Measurements from ENCODE around the gene COMMD1. TPM values are rescaled to one million over a fixed set of nuclear protein-coding genes. Genes with fewer than 3 reads are reported as not detected.
"Not testable (repeated sequence)": the region's sequence is repeated elsewhere in the genome, so short reads cannot be mapped to it uniquely, and the experiment has no call there.

COMMD1 gene
- total RNA-seq, 1 experiment from 2014 or later, result 32.4 TPM

GRCh38 chr2:61998426-61998825 lies 93.0 kb downstream of the COMMD1 start:
- no peak for DNase-seq (ENCODE audit: low read depth)
- in situ Hi-C loops (cut with HindIII; ENCODE audit: low pct_unique_long_range_greater_than_20kb, low sequenced_read_pairs), result no loop called here

GRCh38 chr2:62000538-62000937 lies 95.1 kb downstream of the COMMD1 start:
- no peak for DNase-seq (ENCODE audit: low read depth)
- in situ Hi-C loops (cut with HindIII; ENCODE audit: low pct_unique_long_range_greater_than_20kb, low sequenced_read_pairs), result no loop called here

- no peak for DNase-seq (ENCODE audit: low read depth)
- in situ Hi-C loops (cut with HindIII; ENCODE audit: low pct_unique_long_range_greater_than_20kb, low sequenced_read_pairs), result no loop called here
Observed at GRCh38 chr2:62001431-62001830, 96.0 kb downstream of the COMMD1 start.

GRCh38 chr2:62004428-62004827 lies 99.0 kb downstream of the COMMD1 start:
- DNase-seq (ENCODE audit: low read depth); in situ Hi-C loops (cut with HindIII; ENCODE audit: low pct_unique_long_range_greater_than_20kb, low sequenced_read_pairs): not testable (repeated sequence)

- DNase-seq (ENCODE audit: low read depth), result no peak
- in situ Hi-C loops (cut with HindIII; ENCODE audit: low pct_unique_long_range_greater_than_20kb, low sequenced_read_pairs), result no loop called here
Observed at GRCh38 chr2:62007555-62007954, 102.1 kb downstream of the COMMD1 start.

GRCh38 chr2:62010632-62011256 lies 105.3 kb downstream of the COMMD1 start:
- DNase-seq (ENCODE audit: low read depth), result no peak
- in situ Hi-C loops (cut with HindIII; ENCODE audit: low pct_unique_long_range_greater_than_20kb, low sequenced_read_pairs), result no loop called here

GRCh38 chr2:62013641-62014040 lies 108.2 kb downstream of the COMMD1 start:
- in situ Hi-C loops (cut with HindIII; ENCODE audit: low pct_unique_long_range_greater_than_20kb, low sequenced_read_pairs), result no loop called here
- DNase-seq (ENCODE audit: low read depth), result no peak

GRCh38 chr2:62014102-62014501 lies 108.6 kb downstream of the COMMD1 start:
- in situ Hi-C loops (cut with HindIII; ENCODE audit: low pct_unique_long_range_greater_than_20kb, low sequenced_read_pairs), result no loop called here
- DNase-seq (ENCODE audit: low read depth), result no peak

- in situ Hi-C loops (cut with HindIII; ENCODE audit: low pct_unique_long_range_greater_than_20kb, low sequenced_read_pairs), result no loop called here
- DNase-seq (ENCODE audit: low read depth), result no peak
Observed at GRCh38 chr2:62016957-62017356, 111.5 kb downstream of the COMMD1 start.

- no peak for DNase-seq (ENCODE audit: low read depth)
- in situ Hi-C loops (cut with HindIII; ENCODE audit: low pct_unique_long_range_greater_than_20kb, low sequenced_read_pairs), result no loop called here
Observed at GRCh38 chr2:62029910-62030309, 124.4 kb downstream of the COMMD1 start.

GRCh38 chr2:62030902-62031301 lies 125.4 kb downstream of the COMMD1 start:
- in situ Hi-C loops (cut with HindIII; ENCODE audit: low pct_unique_long_range_greater_than_20kb, low sequenced_read_pairs), result no loop called here
- DNase-seq (ENCODE audit: low read depth), result no peak

- no peak for DNase-seq (ENCODE audit: low read depth)
- in situ Hi-C loops (cut with HindIII; ENCODE audit: low pct_unique_long_range_greater_than_20kb, low sequenced_read_pairs), result no loop called here
Observed at GRCh38 chr2:62032096-62032495, 126.6 kb downstream of the COMMD1 start.

GRCh38 chr2:62034715-62035114 lies 129.2 kb downstream of the COMMD1 start:
- no peak for DNase-seq (ENCODE audit: low read depth)
- in situ Hi-C loops (cut with HindIII; ENCODE audit: low pct_unique_long_range_greater_than_20kb, low sequenced_read_pairs), result no loop called here

- DNase-seq (ENCODE audit: low read depth), result no peak
- in situ Hi-C loops (cut with HindIII; ENCODE audit: low pct_unique_long_range_greater_than_20kb, low sequenced_read_pairs), result no loop called here
Observed at GRCh38 chr2:62036229-62036628, 130.8 kb downstream of the COMMD1 start.

GRCh38 chr2:62036761-62037250 lies 131.3 kb downstream of the COMMD1 start:
- in situ Hi-C loops (cut with HindIII; ENCODE audit: low pct_unique_long_range_greater_than_20kb, low sequenced_read_pairs), result no loop called here
- DNase-seq (ENCODE audit: low read depth), result no peak

GRCh38 chr2:62038975-62039771 lies 133.7 kb downstream of the COMMD1 start:
- no peak for DNase-seq (ENCODE audit: low read depth)
- in situ Hi-C loops (cut with HindIII; ENCODE audit: low pct_unique_long_range_greater_than_20kb, low sequenced_read_pairs), result no loop called here

- in situ Hi-C loops (cut with HindIII; ENCODE audit: low pct_unique_long_range_greater_than_20kb, low sequenced_read_pairs), result no loop called here
- DNase-seq (ENCODE audit: low read depth), result no peak
Observed at GRCh38 chr2:62040926-62041325, 135.5 kb downstream of the COMMD1 start.

GRCh38 chr2:62041701-62042385 lies 136.4 kb downstream of the COMMD1 start:
- DNase-seq (ENCODE audit: low read depth); in situ Hi-C loops (cut with HindIII; ENCODE audit: low pct_unique_long_range_greater_than_20kb, low sequenced_read_pairs): not testable (repeated sequence)

- in situ Hi-C loops (cut with HindIII; ENCODE audit: low pct_unique_long_range_greater_than_20kb, low sequenced_read_pairs), result no loop called here
- no peak for DNase-seq (ENCODE audit: low read depth)
Observed at GRCh38 chr2:62042400-62042799, 136.9 kb downstream of the COMMD1 start.

Measured in Caki2 (cell line).